SK-N-SH (cell line): ENCODE data around the gene HERC5. TPM values are rescaled to one million over a fixed set of nuclear protein-coding genes. Genes with fewer than 3 reads are reported as not detected.

Experiments used
- CTCF ChIA-PET: fragments of 300-600, 350-600 bp; formaldehyde crosslinking; extraction: SDS; loops from one replicate; lab custom pipeline; 2021; lab: Yijun Ruan, JAX
- POLR2A ChIA-PET: fragments of 350-600 bp; sonication (Branson Sonifier 250); formaldehyde crosslinking; extraction: SDS; loops from one replicate; lab custom pipeline; 2020; ENCODE audit warnings: antibody characterized with exemption, inconsistent platforms; lab: Yijun Ruan, JAX
- DNase-seq: peaks from one replicate; pipeline ENCODE4 v3.0.0; 2012
- H2AFZ ChIP-seq: fragments of 200-600 bp; sonication (generic); 2 replicates; pipeline ENCODE4 v1.8.1; 2016; ENCODE audit warnings: antibody characterized with exemption, mild to moderate bottlenecking, low read depth
- H3F3A ChIP-seq: fragments of 200-600 bp; sonication (generic); replicated peaks from 2 replicates; pipeline ENCODE3; 2016; ENCODE audit warnings: antibody characterized with exemption, mild to moderate bottlenecking; ENCODE audit not compliant: insufficient read depth
- H3K27ac ChIP-seq, 2 experiments: fragments of 200-500 bp in 1 of 2; fragments of 200-600 bp in 1 of 2; sonication (Bioruptor generic) in 1 of 2; sonication (generic), shearing (Covaris generic) in 1 of 2; 2 replicates each; pipeline versions ENCODE4 v1.5.1 to v1.6.1; 2014 to 2016; ENCODE audit warnings: low read depth in 2 of 2, inconsistent platforms in 1 of 2, low read length in 1 of 2, mild to moderate bottlenecking in 1 of 2, mixed read lengths in 1 of 2
- H3K27me3 ChIP-seq: fragments of 200-600 bp; sonication (generic), shearing (Covaris generic); 2 replicates; pipeline ENCODE4 v1.6.1; 2016; ENCODE audit warnings: mixed run types; ENCODE audit not compliant: insufficient read depth
- H3K36me3 ChIP-seq, 2 experiments: fragments of 200-500 bp in 1 of 2; fragments of 200-600 bp in 1 of 2; sonication (Bioruptor generic) in 1 of 2; sonication (generic) in 1 of 2; replicated peaks in 1 of 2; 2 replicates each; pipeline versions ENCODE3 to v1.5.1; 2014 to 2016; ENCODE audit warnings: low read length in 1 of 2, mild to moderate bottlenecking in 1 of 2; ENCODE audit not compliant: insufficient read depth in 2 of 2, control insufficient read depth in 1 of 2
- H3K4me1 ChIP-seq, 2 experiments: fragments of 200-500 bp in 1 of 2; fragments of 200-600 bp in 1 of 2; sonication (Bioruptor generic) in 1 of 2; sonication (generic), shearing (Covaris generic) in 1 of 2; 2 replicates each; pipeline versions ENCODE4 v1.5.1 to v1.6.1; 2014 to 2016; ENCODE audit warnings: low read depth in 1 of 2, low read length in 1 of 2, mixed run types in 1 of 2; ENCODE audit not compliant: insufficient read depth in 2 of 2, control insufficient read depth in 1 of 2
- H3K4me2 ChIP-seq: fragments of 200-600 bp; sonication (generic), shearing (Covaris generic); 2 replicates; pipeline ENCODE4 v1.6.1; 2017; ENCODE audit warnings: mixed run types
- H3K4me3 ChIP-seq, 2 experiments: fragments of 200-500 bp in 1 of 2; fragments of 200-600 bp in 1 of 2; sonication (Bioruptor generic) in 1 of 2; sonication (generic), shearing (Covaris generic) in 1 of 2; 2 replicates each; pipeline versions ENCODE4 v1.5.1 to v1.8.1; 2014 to 2016; ENCODE audit warnings: low read depth in 2 of 2, inconsistent platforms in 1 of 2, low read length in 1 of 2, mild to moderate bottlenecking in 1 of 2, mixed read lengths in 1 of 2, moderate library complexity in 1 of 2
- H3K79me2 ChIP-seq: fragments of 200-600 bp; sonication (generic); 2 replicates; pipeline ENCODE4 v1.8.1; 2017; ENCODE audit warnings: mild to moderate bottlenecking; ENCODE audit not compliant: insufficient read depth
- H3K9ac ChIP-seq: fragments of 200-600 bp; sonication (generic); 2 replicates; pipeline ENCODE4 v1.6.1; 2017; ENCODE audit warnings: mixed run types
- H3K9me2 ChIP-seq: fragments of 200-600 bp; sonication (generic); 2 replicates; pipeline ENCODE4 v1.6.1; 2017; ENCODE audit warnings: mixed run types
- H3K9me3 ChIP-seq: fragments of 200-600 bp; sonication (generic); 2 replicates; pipeline ENCODE4 v1.6.1; 2017; ENCODE audit warnings: mixed run types, mild to moderate bottlenecking, moderate library complexity
- H4K20me1 ChIP-seq: fragments of 200-600 bp; sonication (generic); 2 replicates; pipeline ENCODE4 v1.6.1; 2017; ENCODE audit warnings: mild to moderate bottlenecking, mixed run types; ENCODE audit not compliant: insufficient read depth
- CHD2 ChIP-seq: fragments of 150-350 bp; IDR thresholded peaks from 2 replicates; pipeline ENCODE4 v1.6.1; 2018; ENCODE audit warnings: low read length; ENCODE audit not compliant: partially characterized antibody
- GABPA ChIP-seq: IDR thresholded peaks from 2 replicates; pipeline ENCODE4 v1.4.0; 2012; ENCODE audit warnings: low read depth, mild to moderate bottlenecking
- NFIC ChIP-seq: IDR thresholded peaks from 2 replicates; pipeline ENCODE4 v1.4.0; 2012; ENCODE audit warnings: borderline replicate concordance
- NRF1 ChIP-seq: IDR thresholded peaks from 2 replicates; pipeline ENCODE4 v1.6.1; 2012; ENCODE audit warnings: low read depth, mild to moderate bottlenecking, low read length
- POLR2AphosphoS5 ChIP-seq: IDR thresholded peaks from 2 replicates; pipeline ENCODE4 v1.6.1; 2012; ENCODE audit warnings: low read depth, low read length
- RFX5 ChIP-seq: IDR thresholded peaks from 2 replicates; pipeline ENCODE4 v1.6.1; 2012; ENCODE audit warnings: mild to moderate bottlenecking, improper control_type of control experiment, low read length
- RXRA ChIP-seq: IDR thresholded peaks from 2 replicates; pipeline ENCODE4 v1.4.0; 2012; ENCODE audit warnings: low read depth, mild to moderate bottlenecking, borderline replicate concordance
- TEAD4 ChIP-seq: IDR thresholded peaks from 2 replicates; pipeline ENCODE4 v1.4.0; 2012; ENCODE audit warnings: mild to moderate bottlenecking, borderline replicate concordance; ENCODE audit not compliant: insufficient read depth
- YY1 ChIP-seq: IDR thresholded peaks from 2 replicates; pipeline ENCODE4 v1.4.0; 2012; ENCODE audit warnings: low read depth, mild to moderate bottlenecking
- WGBS: methylation state at CpG from one replicate; pipeline ENCODE4 v1.1.6; 2017; ENCODE audit warnings: low lambda C conversion rate; 5-methylcytosine and 5-hydroxymethylcytosine counted together
- polyA plus RNA-seq, 3 experiments: library from polyadenylated mRNA; depleted of rRNA; stranded (reverse); fragments of >200 nt; gene quantifications; 2 replicates each; pipeline ENCODE4 v1.2.3, GENCODE V29; 2012
- TF ChIP-seq, protein P1 (sequence below): IDR thresholded peaks from 2 replicates; pipeline ENCODE4 v1.4.0; 2012; ENCODE audit warnings: low read depth, borderline replicate concordance
- TF ChIP-seq, protein P2 (sequence below): IDR thresholded peaks from 2 replicates; pipeline ENCODE4 v1.4.0; 2012; ENCODE audit warnings: low read depth
- TF ChIP-seq, protein P3 (sequence below): IDR thresholded peaks from 2 replicates; pipeline ENCODE4 v1.6.1; 2012; ENCODE audit warnings: mild to moderate bottlenecking, low read depth, low read length, moderate library complexity
- TF ChIP-seq, protein P4 (sequence below): fragments of 150-350 bp; IDR thresholded peaks from 2 replicates; pipeline ENCODE4 v1.6.1; 2016; ENCODE audit warnings: mild to moderate bottlenecking, low read depth, low read length
- TF ChIP-seq, protein P5 (sequence below): IDR thresholded peaks from 2 replicates; pipeline ENCODE4; 2012

Gene HERC5
- polyA plus RNA-seq, 1 of the 3 experiments (the other 2 are of a cell fraction), result 0.15 TPM

DNA sequence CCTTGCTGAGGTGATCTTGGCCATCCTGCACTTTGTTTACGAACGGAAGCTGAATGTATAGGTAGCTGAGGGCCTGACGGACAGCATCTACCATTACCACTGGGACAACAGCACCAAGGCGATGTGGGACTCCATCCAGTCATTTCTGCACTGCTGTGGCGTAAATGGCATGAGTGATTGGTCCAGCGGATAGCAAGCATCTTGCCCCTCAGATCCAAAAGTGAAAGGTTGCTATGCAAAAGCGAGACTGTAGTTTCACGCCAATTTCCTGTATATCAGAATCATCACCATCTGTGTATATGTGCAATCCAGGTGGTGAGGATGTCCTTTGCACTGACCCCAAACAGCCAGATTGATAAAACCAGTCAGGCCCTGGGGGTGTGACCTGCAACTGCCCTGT, 70.9 kb downstream of the HERC5 start:
- TF ChIP-seq TEAD4, result no peak
- TF ChIP-seq, protein P1, sequence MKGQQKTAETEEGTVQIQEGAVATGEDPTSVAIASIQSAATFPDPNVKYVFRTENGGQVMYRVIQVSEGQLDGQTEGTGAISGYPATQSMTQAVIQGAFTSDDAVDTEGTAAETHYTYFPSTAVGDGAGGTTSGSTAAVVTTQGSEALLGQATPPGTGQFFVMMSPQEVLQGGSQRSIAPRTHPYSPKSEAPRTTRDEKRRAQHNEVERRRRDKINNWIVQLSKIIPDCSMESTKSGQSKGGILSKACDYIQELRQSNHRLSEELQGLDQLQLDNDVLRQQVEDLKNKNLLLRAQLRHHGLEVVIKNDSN, result no peak
- TF ChIP-seq NRF1, result no peak
- TF ChIP-seq, protein P2, sequence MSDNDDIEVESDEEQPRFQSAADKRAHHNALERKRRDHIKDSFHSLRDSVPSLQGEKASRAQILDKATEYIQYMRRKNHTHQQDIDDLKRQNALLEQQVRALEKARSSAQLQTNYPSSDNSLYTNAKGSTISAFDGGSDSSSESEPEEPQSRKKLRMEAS, result no peak
- TF ChIP-seq RFX5, result no peak
- no peak for TF ChIP-seq GABPA
- TF ChIP-seq RXRA, result no peak
- TF ChIP-seq CHD2, result no peak
- TF ChIP-seq, protein P3, sequence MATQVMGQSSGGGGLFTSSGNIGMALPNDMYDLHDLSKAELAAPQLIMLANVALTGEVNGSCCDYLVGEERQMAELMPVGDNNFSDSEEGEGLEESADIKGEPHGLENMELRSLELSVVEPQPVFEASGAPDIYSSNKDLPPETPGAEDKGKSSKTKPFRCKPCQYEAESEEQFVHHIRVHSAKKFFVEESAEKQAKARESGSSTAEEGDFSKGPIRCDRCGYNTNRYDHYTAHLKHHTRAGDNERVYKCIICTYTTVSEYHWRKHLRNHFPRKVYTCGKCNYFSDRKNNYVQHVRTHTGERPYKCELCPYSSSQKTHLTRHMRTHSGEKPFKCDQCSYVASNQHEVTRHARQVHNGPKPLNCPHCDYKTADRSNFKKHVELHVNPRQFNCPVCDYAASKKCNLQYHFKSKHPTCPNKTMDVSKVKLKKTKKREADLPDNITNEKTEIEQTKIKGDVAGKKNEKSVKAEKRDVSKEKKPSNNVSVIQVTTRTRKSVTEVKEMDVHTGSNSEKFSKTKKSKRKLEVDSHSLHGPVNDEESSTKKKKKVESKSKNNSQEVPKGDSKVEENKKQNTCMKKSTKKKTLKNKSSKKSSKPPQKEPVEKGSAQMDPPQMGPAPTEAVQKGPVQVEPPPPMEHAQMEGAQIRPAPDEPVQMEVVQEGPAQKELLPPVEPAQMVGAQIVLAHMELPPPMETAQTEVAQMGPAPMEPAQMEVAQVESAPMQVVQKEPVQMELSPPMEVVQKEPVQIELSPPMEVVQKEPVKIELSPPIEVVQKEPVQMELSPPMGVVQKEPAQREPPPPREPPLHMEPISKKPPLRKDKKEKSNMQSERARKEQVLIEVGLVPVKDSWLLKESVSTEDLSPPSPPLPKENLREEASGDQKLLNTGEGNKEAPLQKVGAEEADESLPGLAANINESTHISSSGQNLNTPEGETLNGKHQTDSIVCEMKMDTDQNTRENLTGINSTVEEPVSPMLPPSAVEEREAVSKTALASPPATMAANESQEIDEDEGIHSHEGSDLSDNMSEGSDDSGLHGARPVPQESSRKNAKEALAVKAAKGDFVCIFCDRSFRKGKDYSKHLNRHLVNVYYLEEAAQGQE, result no peak
- TF ChIP-seq, protein P4, sequence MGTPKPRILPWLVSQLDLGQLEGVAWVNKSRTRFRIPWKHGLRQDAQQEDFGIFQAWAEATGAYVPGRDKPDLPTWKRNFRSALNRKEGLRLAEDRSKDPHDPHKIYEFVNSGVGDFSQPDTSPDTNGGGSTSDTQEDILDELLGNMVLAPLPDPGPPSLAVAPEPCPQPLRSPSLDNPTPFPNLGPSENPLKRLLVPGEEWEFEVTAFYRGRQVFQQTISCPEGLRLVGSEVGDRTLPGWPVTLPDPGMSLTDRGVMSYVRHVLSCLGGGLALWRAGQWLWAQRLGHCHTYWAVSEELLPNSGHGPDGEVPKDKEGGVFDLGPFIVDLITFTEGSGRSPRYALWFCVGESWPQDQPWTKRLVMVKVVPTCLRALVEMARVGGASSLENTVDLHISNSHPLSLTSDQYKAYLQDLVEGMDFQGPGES, result no peak
- no peak for TF ChIP-seq YY1
- TF ChIP-seq NFIC, result no peak
- no peak for TF ChIP-seq POLR2AphosphoS5
- TF ChIP-seq, protein P5, sequence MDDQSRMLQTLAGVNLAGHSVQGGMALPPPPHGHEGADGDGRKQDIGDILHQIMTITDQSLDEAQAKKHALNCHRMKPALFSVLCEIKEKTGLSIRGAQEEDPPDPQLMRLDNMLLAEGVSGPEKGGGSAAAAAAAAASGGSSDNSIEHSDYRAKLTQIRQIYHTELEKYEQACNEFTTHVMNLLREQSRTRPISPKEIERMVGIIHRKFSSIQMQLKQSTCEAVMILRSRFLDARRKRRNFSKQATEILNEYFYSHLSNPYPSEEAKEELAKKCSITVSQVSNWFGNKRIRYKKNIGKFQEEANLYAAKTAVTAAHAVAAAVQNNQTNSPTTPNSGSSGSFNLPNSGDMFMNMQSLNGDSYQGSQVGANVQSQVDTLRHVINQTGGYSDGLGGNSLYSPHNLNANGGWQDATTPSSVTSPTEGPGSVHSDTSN, result no peak

More for the DNA sequence above, 70.9 kb downstream of the HERC5 start:
- Histone ChIP-seq H3K36me3 (no peaks in the 10 kb centered on the region), H3K4me1 (peaks cover 7 to 9% of the 10 kb centered on the region in 2 experiments; a peak in 3 of 4 replicates), H3F3A (peaks cover 26% of the 10 kb centered on the region), H3K79me2 (peaks cover 78% of the 10 kb centered on the region), H4K20me1 (no peaks in the 10 kb centered on the region), H3K27me3 (no peaks in the 10 kb centered on the region), H3K9me3 (no peaks in the 10 kb centered on the region), H2AFZ (no peak overlapping the region), H3K4me3 (no peak overlapping the region), H3K9ac (no peak overlapping the region), H3K27ac (no peak overlapping the region), H3K4me2 (no peak overlapping the region), H3K9me2 (no peaks in the 10 kb centered on the region)
- 98% methylated on average over 8 of the region's 8 CpGs for WGBS
- no peak for DNase-seq
- CTCF ChIA-PET, result interaction anchor here (0.7 to 3.2 kb wide), 5 partner anchors 9 to 162 kb away, joined by 3 to 26 read pairs (median 5); no protein-coding TSS in a partner anchor
- POLR2A ChIA-PET, result no interaction called here
